HG03469 (cell line): ENCODE data around the gene STK4.
"Not testable (repeated sequence)": the region's sequence is repeated elsewhere in the genome, so short reads cannot be mapped to it uniquely, and the experiment has no call there.

ENCODE experiments used
- ATAC-seq: cut with Tn5 transposase; IDR thresholded peaks from one replicate; pipeline ENCODE4 v1.9.1; 2021; ENCODE audit warnings: mild to moderate bottlenecking, moderate library complexity, moderate number of reproducible peaks; ENCODE audit not compliant: unreplicated experiment

Gene STK4

GRCh38 chr20:45021631-45022030, 55.3 kb downstream of the STK4 start:
- no peak for ATAC-seq

GRCh38 chr20:45023140-45023539, 56.8 kb downstream of the STK4 start:
- ATAC-seq, result not testable (repeated sequence)

DNA sequence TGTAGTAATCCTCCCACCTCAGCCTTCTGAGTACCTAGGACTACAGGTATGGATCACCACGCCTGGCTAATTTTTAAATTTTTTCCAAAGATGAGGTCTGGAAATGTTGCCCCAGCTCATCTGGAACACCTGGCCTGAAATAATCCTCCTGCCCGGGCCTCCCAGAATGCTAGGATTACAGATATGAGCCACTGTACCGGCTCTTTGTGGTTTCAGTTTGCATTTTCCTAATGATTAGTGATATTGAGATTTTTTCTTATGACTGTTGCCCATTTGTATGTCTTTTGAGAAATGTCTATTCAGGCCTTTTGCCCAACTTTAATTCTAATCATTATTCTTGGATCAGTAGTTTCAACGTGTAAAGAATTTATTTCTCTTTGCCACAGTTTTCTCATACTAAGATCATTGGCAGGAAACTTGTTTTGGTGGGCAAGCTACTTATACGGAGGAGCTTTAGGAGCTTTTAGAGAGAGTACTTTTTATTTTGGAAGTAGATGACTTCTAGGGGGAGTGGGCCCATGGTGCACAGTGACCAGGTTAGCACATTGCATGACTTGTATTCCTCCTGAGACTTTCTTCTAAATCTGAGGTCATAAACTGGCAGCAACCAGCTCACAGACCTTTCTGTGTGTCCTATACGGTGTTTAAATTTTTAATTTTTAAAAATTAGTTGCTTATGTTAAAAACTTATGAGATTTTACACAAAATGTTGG, 62.3 kb downstream of the STK4 start:
- no peak for ATAC-seq

GRCh38 chr20:45029884-45030283, 63.6 kb downstream of the STK4 start:
- no peak for ATAC-seq

DNA sequence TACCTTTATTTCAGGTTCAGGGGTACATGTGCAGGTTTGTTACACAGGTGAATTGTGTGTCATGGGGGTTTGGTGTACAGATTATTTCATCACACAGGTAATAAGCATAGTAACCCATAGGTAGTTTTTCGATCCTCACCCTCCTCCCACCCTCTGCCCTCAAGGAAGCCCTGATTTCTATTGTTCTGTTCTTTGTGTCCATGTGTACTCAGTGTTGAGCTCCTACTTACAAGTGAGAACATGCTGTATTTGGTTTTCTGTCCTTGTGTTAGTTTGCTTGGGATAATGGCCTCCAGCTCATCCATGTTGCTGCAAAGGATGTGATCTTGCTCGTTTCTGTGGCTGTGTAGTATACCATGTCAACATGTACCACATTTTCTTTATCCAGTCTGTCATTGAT, 66.0 kb downstream of the STK4 start:
- ATAC-seq, result no peak

DNA sequence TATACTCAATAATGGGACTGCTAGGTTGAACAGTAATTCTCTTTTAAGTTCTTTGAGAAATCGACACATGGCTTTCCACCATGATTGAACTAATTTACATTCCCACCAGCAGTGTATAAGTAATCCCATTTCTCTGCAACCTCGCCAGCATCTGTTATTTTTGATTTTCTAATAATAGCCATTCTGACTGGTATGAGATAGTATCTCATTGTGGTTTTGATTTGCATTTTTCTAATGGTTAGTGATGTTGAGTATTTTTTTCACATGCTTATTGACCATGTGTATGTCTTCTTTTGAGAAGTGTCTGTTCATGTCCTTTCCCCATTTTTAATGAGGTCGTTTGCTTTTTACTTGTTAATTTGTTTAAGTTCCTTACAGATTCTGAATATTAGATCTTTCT, 66.5 kb downstream of the STK4 start:
- ATAC-seq, result no peak

DNA sequence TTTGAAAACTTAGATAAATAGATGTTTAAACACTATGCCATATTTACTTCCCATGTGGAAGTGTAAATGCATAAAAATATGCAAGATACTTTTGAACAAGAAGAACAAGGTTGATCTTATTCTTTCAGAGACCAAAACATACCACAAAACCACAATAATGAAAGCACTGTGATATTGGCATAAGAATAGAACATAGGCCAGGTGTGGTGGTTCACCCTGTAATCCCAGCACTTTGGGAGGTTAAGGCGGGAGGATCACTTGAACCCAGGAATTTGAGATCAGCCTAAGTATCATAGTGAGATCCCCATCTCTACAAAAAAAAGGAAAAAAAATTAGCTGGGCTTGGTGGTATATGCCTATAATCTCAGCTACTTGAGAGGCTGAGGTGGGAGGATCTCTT, 68.1 kb downstream of the STK4 start:
- no peak for ATAC-seq

DNA sequence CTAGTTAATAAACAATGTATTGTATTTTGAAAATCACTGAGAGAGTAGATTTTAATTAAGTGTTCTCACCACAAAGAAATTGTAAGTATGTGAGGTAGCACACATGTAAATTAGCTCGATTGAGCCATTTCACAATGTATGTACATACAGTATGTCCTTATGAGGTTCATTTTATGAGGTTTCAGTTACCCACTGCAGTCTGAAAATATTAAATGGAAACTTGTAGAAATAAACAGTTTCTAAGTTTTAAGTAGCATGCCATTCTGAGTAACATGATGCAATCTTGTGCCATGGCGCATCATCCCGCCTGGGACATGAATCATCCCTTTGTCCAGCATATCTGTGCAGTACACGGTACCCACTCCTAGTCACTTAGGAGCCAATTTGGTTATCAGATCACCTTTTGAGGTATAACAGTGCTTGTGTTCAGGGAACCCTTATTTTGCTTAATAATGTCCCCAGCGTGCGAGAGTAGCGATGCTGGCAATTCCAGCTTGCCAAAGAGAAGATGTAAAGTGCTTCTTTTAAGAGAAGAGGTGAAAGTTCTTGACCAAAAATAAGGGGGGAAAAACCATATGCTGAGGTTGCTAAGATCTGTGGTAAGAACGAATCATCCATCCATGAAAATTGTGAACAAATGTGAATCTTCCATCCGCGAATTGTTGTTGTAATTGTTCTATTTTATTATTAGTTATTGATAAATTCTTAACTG, 69.9 kb downstream of the STK4 start:
- no peak for ATAC-seq

DNA sequence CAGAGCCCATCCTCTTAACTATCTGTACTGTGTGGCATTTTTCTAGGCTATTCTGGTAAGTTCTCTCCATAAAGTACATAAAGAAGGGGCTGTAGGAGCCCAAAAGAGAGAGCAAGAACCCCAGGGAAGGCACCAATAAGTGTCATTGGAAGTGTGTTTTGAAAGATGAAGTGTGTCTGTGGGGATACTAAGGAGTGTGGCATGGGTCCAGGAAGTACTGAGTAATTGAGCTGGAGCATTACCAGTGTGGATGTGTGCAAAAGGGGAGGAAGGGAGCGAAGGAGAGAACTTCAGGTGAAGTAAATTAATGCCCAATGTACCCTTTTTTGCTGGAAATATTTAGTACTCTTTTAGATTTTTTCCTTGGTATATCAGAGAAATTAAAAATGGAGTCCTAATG, 70.7 kb downstream of the STK4 start:
- ATAC-seq, result no peak

- no peak for ATAC-seq
Measured at GRCh38 chr20:45037635-45038034, 71.3 kb downstream of the STK4 start.

DNA sequence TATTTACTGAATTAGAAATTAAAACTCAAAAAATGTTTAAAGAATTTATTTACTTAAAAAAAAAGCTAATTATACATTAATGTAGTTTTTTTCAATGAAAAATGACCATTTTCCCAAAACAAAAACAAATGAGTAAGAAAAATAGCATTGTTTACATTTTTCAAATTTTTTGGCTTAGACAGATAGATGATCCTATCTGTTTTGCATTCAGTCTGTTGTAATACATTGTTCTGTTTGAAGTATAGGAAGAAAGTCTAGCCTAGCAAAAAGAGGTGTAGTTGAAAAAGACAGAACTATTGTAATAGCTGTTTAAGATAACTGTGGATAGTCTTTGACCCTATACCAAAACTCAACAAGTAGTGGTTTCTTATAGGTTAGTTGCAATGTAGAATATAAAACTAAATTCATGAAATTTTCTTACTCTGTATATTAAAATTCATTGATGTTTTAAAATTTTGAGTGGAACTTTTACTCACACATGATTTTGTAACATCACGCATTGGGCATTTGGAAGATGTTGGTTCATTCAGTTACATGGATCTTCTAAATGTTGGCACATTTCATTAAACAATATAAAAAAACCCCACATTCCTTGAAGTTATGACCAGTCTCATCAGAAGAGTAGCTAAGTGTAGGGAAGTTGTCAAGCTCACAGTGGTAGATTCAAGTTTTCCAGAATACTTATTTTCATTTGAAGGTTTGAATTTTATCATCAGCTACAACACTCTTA, 72.6 kb downstream of the STK4 start:
- ATAC-seq, result no peak

- ATAC-seq, result no peak
Measured at GRCh38 chr20:45039475-45039820, 73.1 kb downstream of the STK4 start.

GRCh38 chr20:45041464-45042337, 75.4 kb downstream of the STK4 start:
- no peak for ATAC-seq

DNA sequence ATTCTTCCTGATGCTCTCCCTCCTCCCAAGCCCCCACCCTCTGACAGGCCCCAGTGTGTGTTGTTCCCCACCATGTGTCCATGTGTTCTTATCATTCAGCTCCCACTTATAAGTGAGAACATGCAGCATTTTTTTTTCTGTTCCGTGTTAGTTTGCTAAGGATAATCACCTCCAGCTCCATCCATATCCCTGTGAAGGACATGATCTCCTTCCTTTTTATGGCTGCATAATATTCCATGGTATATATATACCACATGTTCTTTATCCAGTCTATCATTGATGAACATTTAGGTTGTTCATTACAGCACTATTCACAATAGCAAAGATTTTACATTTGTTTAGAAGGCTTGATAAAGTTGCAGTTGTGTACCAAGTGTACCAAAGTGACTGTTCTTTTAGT, 76.7 kb downstream of the STK4 start:
- no peak for ATAC-seq

GRCh38 chr20:45044084-45044573, 77.8 kb downstream of the STK4 start:
- no peak for ATAC-seq

GRCh38 chr20:45044601-45045000, 78.3 kb downstream of the STK4 start:
- ATAC-seq, result no peak

DNA sequence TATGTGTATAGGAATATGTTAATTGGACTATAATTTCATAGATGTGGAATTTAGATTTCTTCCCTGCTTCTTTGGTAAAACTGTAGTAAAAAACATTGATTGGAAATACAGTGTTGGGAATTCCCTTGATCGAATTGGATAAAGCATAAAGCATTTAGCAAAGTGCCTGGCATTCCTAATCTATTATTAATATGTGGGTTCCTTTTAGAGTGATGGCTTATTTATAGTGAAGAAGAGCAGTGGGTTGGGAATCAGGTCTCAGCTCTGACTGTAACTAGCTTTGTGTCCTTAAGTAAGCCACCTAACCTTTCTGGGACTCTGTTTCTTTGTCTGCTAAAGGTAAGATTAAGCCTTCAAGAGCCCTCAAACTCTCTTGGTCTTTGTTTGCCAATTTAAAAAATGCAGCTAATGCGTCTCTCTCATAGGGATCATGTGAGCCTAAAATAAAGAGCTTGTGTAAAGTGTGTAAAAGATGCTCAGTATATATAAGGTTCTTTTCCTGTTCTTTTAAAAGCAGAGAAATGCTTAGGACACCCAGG, 81.3 kb downstream of the STK4 start:
- no peak for ATAC-seq

GRCh38 chr20:45049438-45049837, 83.1 kb downstream of the STK4 start:
- ATAC-seq, result no peak

- ATAC-seq, result no peak
Measured at GRCh38 chr20:45049904-45050471, 83.7 kb downstream of the STK4 start.
